GM23248 (cell line): ENCODE data around the gene NUDT4B.
"Not testable (repeated sequence)": the region's sequence is repeated elsewhere in the genome, so short reads cannot be mapped to it uniquely, and the experiment has no call there.

Experiments
- EZH2 ChIP-seq: fragments of 200-600 bp; sonication (generic); IDR thresholded peaks from 2 replicates; pipeline ENCODE4 v1.6.1; 2018; ENCODE audit warnings: antibody characterized with exemption, mild to moderate bottlenecking; ENCODE audit not compliant: insufficient read depth, poor library complexity, severe bottlenecking
- EZH2phosphoT487 ChIP-seq: fragments of 200-600 bp; sonication (generic); IDR thresholded peaks from 2 replicates; pipeline ENCODE4 v1.6.1; 2018; ENCODE audit warnings: antibody characterized with exemption, moderate library complexity, mild to moderate bottlenecking, low read depth; ENCODE audit not compliant: insufficient read depth

DNA sequence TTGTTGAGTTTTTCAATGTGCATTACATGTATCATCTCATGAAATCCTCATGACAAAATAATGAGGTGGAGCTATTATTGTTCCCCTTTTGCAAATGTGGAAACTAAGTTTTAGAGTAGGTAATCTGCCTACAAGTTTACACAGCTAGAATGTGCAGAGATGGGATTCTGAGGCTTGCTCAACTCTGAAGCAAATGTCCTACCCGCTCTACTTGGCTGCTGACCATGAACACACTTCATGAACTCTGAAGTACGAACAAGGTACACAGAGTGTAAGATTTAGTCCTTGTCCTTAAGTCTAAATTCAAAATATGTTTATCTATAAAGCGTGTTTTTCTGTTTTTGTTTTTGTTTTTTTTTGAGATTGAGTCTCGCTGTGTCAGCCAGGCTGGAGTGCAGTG lies 5.4 kb upstream of the NUDT4B start:
- not testable (repeated sequence) for TF ChIP-seq EZH2, EZH2phosphoT487
